Type B pancreatic cell (in vitro differentiated cells): ENCODE data around the gene CGB7. TPM values are rescaled to one million over a fixed set of nuclear protein-coding genes. Genes with fewer than 3 reads are reported as not detected.
"Not testable (repeated sequence)": the region's sequence is repeated elsewhere in the genome, so short reads cannot be mapped to it uniquely, and the experiment has no call there.

Experiments
- DNase-seq: peaks from one replicate; pipeline ENCODE4 v3.0.0; 2021; ENCODE audit warnings: mixed read lengths; ENCODE audit not compliant: unreplicated experiment; ENCODE audit errors: extremely low spot score
- H3K27ac Mint-ChIP-seq: 2 replicates; pipeline ENCODE4 v1.8.0; 2021; ENCODE audit warnings: mild to moderate bottlenecking, mixed read lengths
- H3K27me3 Mint-ChIP-seq: 2 replicates; pipeline ENCODE4 v1.8.0; 2021; ENCODE audit warnings: mixed read lengths
- H3K36me3 Mint-ChIP-seq: 2 replicates; pipeline ENCODE4 v1.8.0; 2021; ENCODE audit warnings: mixed read lengths
- H3K4me1 Mint-ChIP-seq: one replicate; pipeline ENCODE4 v1.8.0; 2021; ENCODE audit warnings: mixed read lengths; ENCODE audit not compliant: unreplicated experiment
- H3K4me3 Mint-ChIP-seq: 2 replicates; pipeline ENCODE4 v1.8.0; 2021; ENCODE audit warnings: mild to moderate bottlenecking, mixed read lengths
- H3K9me3 Mint-ChIP-seq: 2 replicates; pipeline ENCODE4 v1.8.0; 2021; ENCODE audit warnings: mixed read lengths
- CTCF ChIP-seq: fragments of 200-600 bp; sonication (generic); conservative IDR thresholded peaks from 2 replicates; pipeline ENCODE4 v1.5.0; 2021; ENCODE audit warnings: antibody characterized with exemption, mild to moderate bottlenecking
- total RNA-seq: library from RNA; stranded (reverse); gene quantifications from 2 replicates; pipeline ENCODE4 v1.2.1, GENCODE V29; 2021; ENCODE audit warnings: low replicate concordance

Gene CGB7
- total RNA-seq, 1 donor from 2014 or later, result 1.9 TPM

- not testable (repeated sequence) for H3K27me3 Mint-ChIP-seq, H3K4me1 Mint-ChIP-seq, H3K4me3 Mint-ChIP-seq, DNase-seq, H3K27ac Mint-ChIP-seq, H3K9me3 Mint-ChIP-seq, H3K36me3 Mint-ChIP-seq
- TF ChIP-seq CTCF, result peak; percentile 64
These were observed 20.7 kb downstream of the CGB7 start, which contains the start of gene CGB1 for GRCh38 chr19:49036815-49037214. Gene CGB1 (minus strand): TSS chr19:49036895. CDS start chr19:49036711, 184 bp downstream.

- H3K9me3 Mint-ChIP-seq, H3K27ac Mint-ChIP-seq, DNase-seq: not testable (repeated sequence)
These were observed 25.8 kb downstream of the CGB7 start, which contains the start of gene CGB2 for GRCh38 chr19:49031642-49032301. Gene CGB2 (plus strand): TSS chr19:49031890. CDS start chr19:49032096, 206 bp downstream.

GRCh38 chr19:49030323-49030722 is 27.2 kb downstream of the CGB7 start:
- peaks cover 10% of the 10 kb centered on the region for H3K27me3 Mint-ChIP-seq
- H3K36me3 Mint-ChIP-seq, H3K27ac Mint-ChIP-seq, H3K9me3 Mint-ChIP-seq, DNase-seq, H3K4me3 Mint-ChIP-seq, H3K4me1 Mint-ChIP-seq: not testable (repeated sequence)

More at GRCh38 chr19:49031642-49032301, 25.8 kb downstream of the CGB7 start, which contains the start of gene CGB2:
- peaks cover 10% of the 10 kb centered on the region for H3K27me3 Mint-ChIP-seq
- not testable (repeated sequence) for H3K4me3 Mint-ChIP-seq, H3K4me1 Mint-ChIP-seq, H3K36me3 Mint-ChIP-seq
- TF ChIP-seq CTCF, result peak; percentile 68

GRCh38 chr19:49029749-49030148 is 27.8 kb downstream of the CGB7 start:
- not testable (repeated sequence) for DNase-seq, H3K9me3 Mint-ChIP-seq, H3K4me1 Mint-ChIP-seq, H3K36me3 Mint-ChIP-seq, H3K27ac Mint-ChIP-seq, H3K4me3 Mint-ChIP-seq
- H3K27me3 Mint-ChIP-seq, result peaks cover 13% of the 10 kb centered on the region

- not testable (repeated sequence) for H3K4me3 Mint-ChIP-seq, DNase-seq, H3K36me3 Mint-ChIP-seq, H3K27ac Mint-ChIP-seq, H3K9me3 Mint-ChIP-seq, H3K4me1 Mint-ChIP-seq
- peaks cover 13% of the 10 kb centered on the region for H3K27me3 Mint-ChIP-seq
These were observed 28.9 kb downstream of the CGB7 start for GRCh38 chr19:49028686-49029085.

- H3K27ac Mint-ChIP-seq, H3K4me3 Mint-ChIP-seq, H3K4me1 Mint-ChIP-seq, DNase-seq, H3K9me3 Mint-ChIP-seq, H3K36me3 Mint-ChIP-seq: not testable (repeated sequence)
- peaks cover 21% of the 10 kb centered on the region for H3K27me3 Mint-ChIP-seq
These were observed 31.9 kb downstream of the CGB7 start for GRCh38 chr19:49025599-49025998.

- H3K9me3 Mint-ChIP-seq, H3K27ac Mint-ChIP-seq, DNase-seq, H3K4me3 Mint-ChIP-seq, H3K36me3 Mint-ChIP-seq: not testable (repeated sequence)
- peaks cover 13% of the 10 kb centered on the region for H3K4me1 Mint-ChIP-seq
- H3K27me3 Mint-ChIP-seq, result peaks cover 22% of the 10 kb centered on the region
These were observed 32.5 kb downstream of the CGB7 start for GRCh38 chr19:49025088-49025487.

GRCh38 chr19:49024233-49024632 is 33.3 kb downstream of the CGB7 start, which contains the start of gene CGB3:
Gene CGB3 (minus strand): TSS chr19:49024333. CDS start chr19:49023971, 362 bp downstream.
- not testable (repeated sequence) for H3K36me3 Mint-ChIP-seq, H3K4me3 Mint-ChIP-seq, H3K27ac Mint-ChIP-seq, H3K9me3 Mint-ChIP-seq, DNase-seq
- Mint-ChIP-seq H3K27me3 (peaks cover 30% of the 10 kb centered on the region), H3K4me1 (peaks cover 13% of the 10 kb centered on the region)
